ENCODE data around the gene FBXL19. TPM values are rescaled to one million over a fixed set of nuclear protein-coding genes. Genes with fewer than 3 reads are reported as not detected.
A peak's percentile ranks its signal among the peaks of the same experiment; 100 is the strongest.

The FBXL19 gene
- total RNA-seq, 2 experiments from 2014 or later = 26.1 to 29.2 TPM

- Mint-ChIP-seq H3K4me3 (no peak overlapping the region), H3K27ac (no peak overlapping the region), H3K9me3 (ENCODE audit: low read depth) (no peaks in the 10 kb centered on the region), H3K36me3 (peaks cover 18% of the 10 kb centered on the region), H3K4me1 (peaks cover 29% of the 10 kb centered on the region), H3K27me3 (no peaks in the 10 kb centered on the region)
- no peak for DNase-seq
- CTCF ChIA-PET = no interaction called here
- no peak for ATAC-seq
Measured at GRCh38 chr16:30947541-30947858, 24.1 kb downstream of the FBXL19 start.

GRCh38 chr16:30947859-30948666 is 24.7 kb downstream of the FBXL19 start:
- CTCF ChIA-PET = no interaction called here
- H3K9me3 Mint-ChIP-seq (ENCODE audit: low read depth) = no peaks in the 10 kb centered on the region
- ATAC-seq = peak; percentile 5
- H3K27ac Mint-ChIP-seq = no peak overlapping the region
- peaks cover 14% of the 10 kb centered on the region for H3K36me3 Mint-ChIP-seq
- H3K4me3 Mint-ChIP-seq = no peak overlapping the region
- no peaks in the 10 kb centered on the region for H3K27me3 Mint-ChIP-seq
- DNase-seq = no peak
- peaks cover 25% of the 10 kb centered on the region for H3K4me1 Mint-ChIP-seq

GRCh38 chr16:30948667-30949649 is 25.6 kb downstream of the FBXL19 start, which contains the start of gene ORAI3:
Gene ORAI3, plus strand, starts transcription at chr16:30949068. Its CDS starts 222 bp downstream, at chr16:30949290.
- peak within 1 kb of the TSS; percentile 89 for H3K27ac Mint-ChIP-seq
- CTCF ChIA-PET = interaction anchor here (1.1 to 2.0 kb wide), 6 partner anchors 13 to 928 kb away, joined by 3 to 6 read pairs (median 4); no protein-coding TSS in a partner anchor
- ATAC-seq (peak; percentile 74), DNase-seq (peak; percentile 76)
- H3K4me1 Mint-ChIP-seq = peaks cover 28% of the 10 kb centered on the region
- H3K9me3 Mint-ChIP-seq (ENCODE audit: low read depth) = no peaks in the 10 kb centered on the region
- H3K27me3 Mint-ChIP-seq = no peaks in the 10 kb centered on the region
- peaks cover 10% of the 10 kb centered on the region for H3K36me3 Mint-ChIP-seq
- peak within 1 kb of the TSS; percentile 83 for H3K4me3 Mint-ChIP-seq

GRCh38 chr16:30949650-30950515 is 26.5 kb downstream of the FBXL19 start:
- no peaks in the 10 kb centered on the region for H3K27me3 Mint-ChIP-seq
- peak overlapping the region; percentile 83 for H3K4me3 Mint-ChIP-seq
- H3K9me3 Mint-ChIP-seq (ENCODE audit: low read depth) = no peaks in the 10 kb centered on the region
- peak overlapping the region; percentile 89 for H3K27ac Mint-ChIP-seq
- DNase-seq (peak; percentile 78), ATAC-seq (peak; percentile 55)
- H3K36me3 Mint-ChIP-seq = peaks cover 5% of the 10 kb centered on the region
- H3K4me1 Mint-ChIP-seq = peaks cover 26% of the 10 kb centered on the region
- CTCF ChIA-PET = interaction anchor here (0.7 to 2.5 kb wide), 10 partner anchors 8 to 927 kb away, joined by 3 to 11 read pairs (median 4); partner anchors contain the start of gene HSD3B7

GRCh38 chr16:30950516-30951065 is 27.2 kb downstream of the FBXL19 start:
- Mint-ChIP-seq H3K36me3 (peaks cover 2% of the 10 kb centered on the region), H3K27me3 (no peaks in the 10 kb centered on the region), H3K4me1 (peaks cover 26% of the 10 kb centered on the region), H3K27ac (peak overlapping the region; percentile 89), H3K4me3 (peak overlapping the region; percentile 83), H3K9me3 (ENCODE audit: low read depth) (no peaks in the 10 kb centered on the region)
- CTCF ChIA-PET = interaction anchor here (0.5 to 2.5 kb wide), 8 partner anchors 8 to 272 kb away, joined by 3 to 11 read pairs (median 4); partner anchors contain the start of gene HSD3B7
- no peak for DNase-seq
- no peak for ATAC-seq

- DNase-seq (no peak), ATAC-seq (no peak)
- no peaks in the 10 kb centered on the region for H3K9me3 Mint-ChIP-seq (ENCODE audit: low read depth)
- CTCF ChIA-PET = interaction anchor here (0.5 to 2.5 kb wide), 4 partner anchors 9 to 271 kb away, joined by 3 to 11 read pairs (median 4); partner anchors contain the start of gene HSD3B7
- H3K36me3 Mint-ChIP-seq = peaks cover 2% of the 10 kb centered on the region
- H3K27ac Mint-ChIP-seq = no peak overlapping the region
- H3K4me1 Mint-ChIP-seq = peaks cover 29% of the 10 kb centered on the region
- H3K27me3 Mint-ChIP-seq = no peaks in the 10 kb centered on the region
- no peak overlapping the region for H3K4me3 Mint-ChIP-seq
Measured at GRCh38 chr16:30951193-30951592, 27.8 kb downstream of the FBXL19 start.

GRCh38 chr16:30951750-30952149 is 28.4 kb downstream of the FBXL19 start:
- Mint-ChIP-seq H3K36me3 (no peaks in the 10 kb centered on the region), H3K27me3 (no peaks in the 10 kb centered on the region), H3K4me1 (peaks cover 32% of the 10 kb centered on the region), H3K4me3 (no peak overlapping the region), H3K27ac (peak overlapping the region; percentile 11), H3K9me3 (ENCODE audit: low read depth) (no peaks in the 10 kb centered on the region)
- no peak for DNase-seq
- ATAC-seq = no peak
- CTCF ChIA-PET = interaction anchor here (1.3 to 2.5 kb wide), 2 partner anchors 10 to 33 kb away, joined by 4 to 11 read pairs; partner anchors contain the start of gene HSD3B7

- no peaks in the 10 kb centered on the region for H3K27me3 Mint-ChIP-seq
- ATAC-seq = no peak
Measured at GRCh38 chr16:30953111-30953510, 29.7 kb downstream of the FBXL19 start.

GRCh38 chr16:30953511-30954124 is 30.2 kb downstream of the FBXL19 start:
- H3K27ac Mint-ChIP-seq = no peak overlapping the region
- ATAC-seq (peak; percentile 23), DNase-seq (peak; percentile 82)
- no peaks in the 10 kb centered on the region for H3K36me3 Mint-ChIP-seq
- CTCF ChIA-PET = interaction anchor here (0.6 to 3.9 kb wide), 25 partner anchors 8 to 915 kb away, joined by 3 to 21 read pairs (median 3); partner anchors contain the start of genes HSD3B7, PYCARD and VKORC1
- no peaks in the 10 kb centered on the region for H3K9me3 Mint-ChIP-seq (ENCODE audit: low read depth)
- no peak overlapping the region for H3K4me3 Mint-ChIP-seq
- no peaks in the 10 kb centered on the region for H3K27me3 Mint-ChIP-seq
- peaks cover 35% of the 10 kb centered on the region for H3K4me1 Mint-ChIP-seq

More at GRCh38 chr16:30953111-30953510, 29.7 kb downstream of the FBXL19 start:
- H3K4me3 Mint-ChIP-seq = no peak overlapping the region
- CTCF ChIA-PET = interaction anchor here (0.9 to 3.9 kb wide), 14 partner anchors 9 to 916 kb away, joined by 3 to 21 read pairs (median 4); partner anchors contain the start of genes HSD3B7 and VKORC1
- no peaks in the 10 kb centered on the region for H3K9me3 Mint-ChIP-seq (ENCODE audit: low read depth)
- H3K4me1 Mint-ChIP-seq = peaks cover 32% of the 10 kb centered on the region
- H3K27ac Mint-ChIP-seq = no peak overlapping the region
- no peaks in the 10 kb centered on the region for H3K36me3 Mint-ChIP-seq
- no peak for DNase-seq

- Mint-ChIP-seq H3K36me3 (peaks cover 8% of the 10 kb centered on the region), H3K9me3 (ENCODE audit: low read depth) (no peaks in the 10 kb centered on the region), H3K4me1 (peaks cover 40% of the 10 kb centered on the region), H3K27ac (no peak overlapping the region), H3K27me3 (no peaks in the 10 kb centered on the region), H3K4me3 (no peak overlapping the region)
- ATAC-seq = no peak
- CTCF ChIA-PET = interaction anchor here (1.4 to 3.9 kb wide), 5 partner anchors 11 to 187 kb away, joined by 3 to 21 read pairs (median 13); no protein-coding TSS in a partner anchor
- no peak for DNase-seq
Measured at GRCh38 chr16:30954993-30955392, 31.6 kb downstream of the FBXL19 start.

GRCh38 chr16:30956601-30957455 is 33.5 kb downstream of the FBXL19 start:
- Mint-ChIP-seq H3K36me3 (peaks cover 22% of the 10 kb centered on the region), H3K4me3 (peak overlapping the region; percentile 89), H3K27ac (peak overlapping the region; percentile 99), H3K27me3 (no peaks in the 10 kb centered on the region), H3K9me3 (ENCODE audit: low read depth) (no peaks in the 10 kb centered on the region), H3K4me1 (peaks cover 33% of the 10 kb centered on the region)
- DNase-seq (peak; percentile 92), ATAC-seq (peak; percentile 76)
- CTCF ChIA-PET = interaction anchor here (0.9 to 3.8 kb wide), 2 partner anchors 15 to 186 kb away, joined by 3 to 20 read pairs; no protein-coding TSS in a partner anchor

Data from activated CD8-positive, alpha-beta memory T cell treated with anti-CD3 and anti-CD28 coated beads, Interleukin-2, amount 10 ng/mL, durations not matched to agents 7 days and 5 days (primary cell).